CD4-positive, alpha-beta T cell treated with Interleukin-10 for 1 hour (primary cell): ENCODE measurements around the gene SFRP2.

Experiments
- DNase-seq: peaks from one replicate; pipeline ENCODE4 v3.0.0-alpha.2; 2020

The SFRP2 gene, protein sequence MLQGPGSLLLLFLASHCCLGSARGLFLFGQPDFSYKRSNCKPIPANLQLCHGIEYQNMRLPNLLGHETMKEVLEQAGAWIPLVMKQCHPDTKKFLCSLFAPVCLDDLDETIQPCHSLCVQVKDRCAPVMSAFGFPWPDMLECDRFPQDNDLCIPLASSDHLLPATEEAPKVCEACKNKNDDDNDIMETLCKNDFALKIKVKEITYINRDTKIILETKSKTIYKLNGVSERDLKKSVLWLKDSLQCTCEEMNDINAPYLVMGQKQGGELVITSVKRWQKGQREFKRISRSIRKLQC

DNA sequence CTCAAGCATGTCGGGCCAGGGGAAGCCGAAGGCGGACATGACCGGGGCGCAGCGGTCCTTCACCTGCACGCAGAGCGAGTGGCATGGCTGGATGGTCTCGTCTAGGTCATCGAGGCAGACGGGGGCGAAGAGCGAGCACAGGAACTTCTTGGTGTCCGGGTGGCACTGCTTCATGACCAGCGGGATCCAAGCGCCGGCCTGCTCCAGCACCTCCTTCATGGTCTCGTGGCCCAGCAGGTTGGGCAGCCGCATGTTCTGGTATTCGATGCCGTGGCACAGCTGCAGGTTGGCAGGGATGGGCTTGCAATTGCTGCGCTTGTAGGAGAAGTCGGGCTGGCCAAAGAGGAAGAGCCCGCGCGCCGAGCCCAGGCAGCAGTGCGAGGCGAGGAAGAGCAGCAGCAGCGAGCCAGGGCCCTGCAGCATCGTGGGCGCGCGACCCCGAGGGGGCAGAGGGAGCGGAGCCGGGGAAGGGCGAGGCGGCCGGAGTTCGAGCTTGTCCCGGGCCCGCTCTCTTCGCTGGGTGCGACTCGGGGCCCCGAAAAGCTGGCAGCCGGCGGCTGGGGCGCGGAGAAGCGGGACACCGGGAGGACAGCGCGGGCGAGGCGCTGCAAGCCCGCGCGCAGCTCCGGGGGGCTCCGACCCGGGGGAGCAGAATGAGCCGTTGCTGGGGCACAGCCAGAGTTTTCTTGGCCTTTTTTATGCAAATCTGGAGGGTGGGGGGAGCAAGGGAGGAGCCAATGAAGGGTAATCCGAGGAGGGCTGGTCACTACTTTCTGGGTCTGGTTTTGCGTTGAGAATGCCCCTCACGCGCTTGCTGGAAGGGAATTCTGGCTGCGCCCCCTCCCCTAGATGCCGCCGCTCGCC, at the start of gene SFRP2:
SFRP2 (minus strand) TSS at position 671 of the 864 bp plus-strand sequence; CDS start at position 423, 248 bp downstream.
- no peak for DNase-seq

DNA sequence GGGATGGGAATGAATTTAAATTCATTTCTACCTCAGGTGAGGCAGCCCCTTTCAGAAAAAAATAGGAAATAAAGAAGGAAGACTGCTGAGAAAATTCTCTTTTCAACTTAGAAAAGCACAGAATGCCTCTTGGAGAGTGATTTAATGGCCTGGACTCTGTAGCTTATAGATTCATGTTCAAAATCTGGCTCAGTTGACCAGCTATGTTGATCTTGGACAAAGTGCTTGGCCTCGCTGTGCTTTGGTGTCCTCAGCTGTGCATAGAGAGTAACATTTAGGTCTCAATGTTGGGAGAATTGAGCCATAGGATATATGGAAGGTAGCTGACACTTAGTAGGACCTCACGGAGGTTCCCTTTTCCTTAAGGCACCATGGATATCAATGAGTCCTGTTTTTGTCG, 49.7 kb upstream of the SFRP2 start:
- DNase-seq, result no peak

DNA sequence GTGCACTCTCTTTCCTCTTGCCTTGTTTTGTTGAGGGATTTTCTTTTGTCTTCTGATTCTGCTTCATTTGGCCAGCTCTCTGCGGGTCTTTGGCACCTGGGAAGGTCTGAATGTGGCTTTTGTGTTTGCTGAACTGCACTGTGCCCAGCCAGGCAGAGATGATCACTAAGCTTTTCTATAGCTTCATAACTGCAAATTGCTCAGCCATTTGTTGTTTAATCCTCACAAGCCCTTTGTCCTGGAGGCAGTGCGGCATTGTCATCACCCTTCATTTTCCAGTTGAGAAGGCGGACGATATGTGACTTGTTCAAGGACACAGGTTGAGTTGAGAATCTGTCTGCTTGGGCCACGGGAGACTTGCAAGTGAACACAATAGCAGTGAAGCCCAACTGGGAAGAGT, 46.0 kb upstream of the SFRP2 start:
- no peak for DNase-seq

DNA sequence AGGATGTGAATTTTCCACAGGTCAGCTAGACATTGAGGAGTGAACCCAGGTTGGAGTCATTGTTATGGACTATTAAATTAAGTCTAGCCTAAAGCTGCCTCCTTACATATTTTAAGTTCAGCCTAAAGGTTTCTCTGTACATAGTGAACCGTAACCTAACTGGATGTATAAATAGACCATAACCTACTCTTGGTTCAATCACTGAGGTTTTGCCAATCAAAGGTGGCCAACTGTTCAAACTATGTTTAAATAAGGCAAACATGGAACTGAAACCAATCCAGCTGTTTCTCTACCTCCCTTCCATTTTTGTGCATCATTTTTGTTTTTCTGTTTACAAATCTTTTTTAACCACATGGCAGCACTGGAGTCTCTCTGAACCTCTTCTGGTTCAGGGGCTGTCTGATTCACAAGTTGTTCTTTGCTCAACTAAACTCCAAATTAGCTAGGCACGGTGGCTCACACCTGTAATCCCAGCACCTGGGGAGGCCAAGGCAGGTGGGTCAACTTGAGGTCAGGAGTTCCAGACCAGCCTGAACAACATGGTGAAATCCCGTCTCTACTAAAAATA, 43.9 kb upstream of the SFRP2 start:
- DNase-seq, result no peak

DNA sequence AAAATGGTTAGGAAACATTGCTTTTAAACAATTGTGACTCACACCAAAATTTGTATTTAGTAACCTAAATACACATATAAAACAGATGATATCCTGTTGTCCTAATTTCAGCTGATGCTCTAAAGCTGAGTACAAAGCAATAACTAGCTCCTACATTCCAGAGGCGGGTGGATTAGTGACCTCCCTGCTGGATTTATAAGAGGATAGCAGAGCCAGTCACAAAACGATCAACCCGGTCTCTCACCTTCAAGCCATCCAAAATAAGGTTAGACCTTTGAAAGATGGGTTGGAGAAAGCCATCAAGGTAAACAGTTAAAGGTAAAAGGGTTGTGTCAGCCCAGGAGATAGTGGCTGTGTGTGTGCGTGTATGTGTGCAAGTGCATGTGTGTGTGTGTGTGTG, 43.2 kb upstream of the SFRP2 start:
- DNase-seq, result no peak

DNA sequence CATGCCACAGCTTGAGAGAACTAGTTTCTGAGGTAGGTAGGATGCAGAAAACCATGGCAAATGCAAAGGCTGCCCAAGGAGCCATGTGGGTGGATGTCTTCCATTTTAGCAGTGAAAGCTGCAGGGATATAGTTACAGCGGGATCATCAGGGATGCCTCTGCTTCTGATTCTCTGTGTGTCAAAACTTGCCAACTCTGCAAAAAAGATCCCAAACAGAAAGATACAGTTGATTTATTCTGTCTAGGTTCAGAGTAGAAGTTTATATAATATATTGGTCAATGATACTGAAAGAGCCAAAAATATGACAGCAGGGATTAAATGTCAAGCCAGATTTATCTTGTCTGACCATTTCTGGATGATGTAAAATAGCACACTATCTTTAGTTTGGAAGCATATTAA, 42.4 kb upstream of the SFRP2 start:
- DNase-seq, result no peak

DNA sequence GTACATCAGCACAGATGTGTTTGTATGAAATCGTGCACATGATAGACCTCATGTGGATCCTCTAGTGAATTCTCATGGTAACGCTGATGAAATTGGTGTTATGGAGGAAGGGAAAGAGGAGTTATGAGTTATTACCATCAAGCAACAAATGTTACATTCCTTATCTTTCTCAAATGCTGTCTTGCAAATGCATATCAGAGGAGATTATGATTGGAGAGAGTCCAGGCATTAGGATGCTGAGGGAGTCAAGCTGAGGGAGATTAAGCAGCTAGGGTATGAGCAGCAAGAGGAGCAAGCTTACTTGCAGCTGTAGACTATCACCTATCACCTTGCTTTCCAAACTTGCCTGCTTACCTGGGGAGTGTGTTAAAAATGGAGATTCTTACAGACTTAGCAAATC, 36.8 kb upstream of the SFRP2 start:
- DNase-seq, result no peak

DNA sequence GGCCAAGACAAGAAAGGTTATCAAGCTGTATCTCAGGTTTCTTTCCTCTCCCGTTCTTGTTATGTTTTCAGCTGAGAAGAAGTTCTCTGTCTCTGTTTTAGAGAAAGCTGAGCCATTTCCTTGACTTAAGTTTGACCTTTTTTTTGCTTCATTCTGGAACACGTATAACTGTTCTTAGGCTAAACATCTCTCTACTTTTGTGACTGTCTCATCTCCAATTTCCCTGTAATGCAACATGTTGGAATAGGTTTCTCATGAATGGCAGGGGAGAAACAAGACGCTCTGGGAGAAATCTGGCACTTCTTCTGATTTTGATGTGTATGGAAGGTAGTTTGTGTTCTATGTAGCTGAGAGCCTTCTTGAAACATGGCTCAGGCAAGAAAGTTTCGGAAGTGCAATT, 36.2 kb upstream of the SFRP2 start:
- no peak for DNase-seq

DNA sequence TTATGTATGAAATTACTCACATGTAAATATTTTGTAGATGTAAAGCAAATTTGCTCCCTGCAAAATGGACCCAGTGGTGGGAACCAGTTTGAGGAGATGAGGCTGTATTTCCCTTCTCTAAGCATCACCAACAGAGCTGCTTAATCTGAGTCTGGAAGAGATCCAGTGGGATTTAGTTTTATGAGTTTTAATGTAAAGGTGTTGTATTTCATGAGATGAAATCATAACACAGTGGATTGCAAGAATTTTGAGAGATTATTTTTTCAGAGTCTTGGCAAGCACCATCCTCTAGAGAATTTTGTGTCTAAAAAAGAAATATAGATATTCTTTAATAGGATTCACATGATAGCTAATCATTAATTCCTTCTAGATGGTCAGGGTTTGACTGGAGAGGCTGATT, 35.6 kb upstream of the SFRP2 start:
- DNase-seq, result no peak

DNA sequence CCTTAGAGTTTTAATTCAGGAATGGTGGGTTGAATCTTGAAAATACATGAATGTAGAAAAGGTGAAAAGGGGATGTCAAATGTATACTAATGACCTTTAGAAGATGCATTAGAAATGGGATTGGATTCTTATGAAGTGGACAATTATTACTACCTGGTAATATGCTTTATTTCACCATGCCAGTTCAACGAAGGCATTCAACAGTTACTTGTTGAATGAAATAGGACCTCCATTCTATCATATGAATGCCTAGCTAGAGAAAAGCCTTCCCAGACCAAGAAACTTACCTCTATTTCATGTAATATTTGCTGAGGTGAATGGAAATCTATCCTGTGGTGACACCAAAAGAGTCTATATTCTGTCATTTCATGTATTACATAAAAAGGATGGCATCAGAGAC, 34.6 kb upstream of the SFRP2 start:
- DNase-seq, result no peak

DNA sequence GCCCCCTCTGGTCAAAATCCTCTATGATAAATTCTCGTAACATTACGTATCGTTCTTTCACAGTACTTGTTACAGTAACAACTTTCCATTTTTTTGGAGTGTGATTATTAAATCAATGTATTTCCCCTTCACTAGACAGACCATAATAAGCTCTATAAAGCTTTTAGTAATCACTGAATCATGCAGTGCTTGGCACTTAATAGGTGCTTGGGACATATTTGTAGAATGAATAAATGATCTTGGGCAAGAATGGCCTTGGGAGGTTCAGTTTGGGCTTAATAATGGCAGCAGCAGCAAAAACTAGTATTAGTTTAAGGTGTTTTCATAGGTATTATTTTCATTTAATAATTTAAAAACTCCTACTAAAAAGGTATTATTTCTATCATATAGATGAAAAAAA, 33.4 kb upstream of the SFRP2 start:
- DNase-seq, result no peak

DNA sequence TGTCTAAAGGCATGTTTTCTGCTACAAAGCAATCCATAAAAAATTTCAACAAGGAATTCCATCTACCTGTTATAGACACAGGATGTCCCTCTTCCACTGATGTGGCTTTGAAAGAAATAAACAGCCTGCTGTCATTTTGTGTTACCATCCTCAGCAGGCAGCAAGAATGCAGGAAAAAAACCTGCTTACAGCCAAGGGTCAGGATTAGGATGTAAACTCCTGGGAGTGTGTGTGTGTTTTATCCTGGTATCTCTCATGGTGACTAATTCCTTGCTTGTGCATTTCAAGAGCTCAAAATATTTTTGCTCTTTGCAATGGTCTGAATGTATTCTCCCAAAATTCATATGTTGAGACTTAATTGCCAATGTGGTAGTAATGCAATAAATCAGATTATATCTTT, 28.6 kb upstream of the SFRP2 start:
- no peak for DNase-seq

DNA sequence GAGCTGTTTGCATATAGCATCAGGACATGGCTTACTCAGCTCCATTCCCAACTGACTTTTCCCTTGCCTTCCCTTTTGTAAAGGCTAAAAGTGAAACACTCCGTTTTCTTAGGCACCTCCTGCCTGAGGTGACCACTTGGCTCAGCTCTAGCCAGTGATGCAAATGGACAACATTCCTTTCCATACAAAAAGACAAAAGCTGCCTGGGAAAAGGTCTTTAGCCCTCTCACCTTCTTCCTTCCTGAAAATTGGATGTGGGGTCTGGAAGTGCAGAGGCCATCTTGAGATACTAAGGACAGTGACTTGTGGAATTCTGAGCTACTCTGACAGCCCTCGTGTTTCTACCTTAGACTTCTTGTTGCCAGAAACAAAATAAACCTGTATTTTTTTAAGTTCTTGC, 27.7 kb upstream of the SFRP2 start:
- no peak for DNase-seq

DNA sequence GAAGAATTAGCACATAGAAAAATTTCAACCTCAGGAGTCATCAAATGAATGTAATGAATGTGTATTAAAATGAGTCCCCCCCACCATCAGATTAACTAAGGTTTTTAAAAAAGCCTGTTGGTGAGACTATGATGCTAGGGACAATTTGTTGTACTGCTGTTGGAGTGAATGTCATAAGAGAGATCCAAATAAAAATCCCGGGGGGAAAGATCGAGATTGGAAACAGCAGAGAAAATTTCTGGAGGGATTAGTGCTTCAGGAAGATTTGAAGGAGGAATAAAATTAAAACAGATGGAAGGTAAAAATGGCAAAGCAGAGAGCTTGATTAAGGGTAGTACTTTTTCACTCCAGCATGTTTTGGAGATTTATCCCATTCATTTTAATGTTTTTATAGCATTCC, 25.9 kb upstream of the SFRP2 start:
- DNase-seq, result no peak

DNA sequence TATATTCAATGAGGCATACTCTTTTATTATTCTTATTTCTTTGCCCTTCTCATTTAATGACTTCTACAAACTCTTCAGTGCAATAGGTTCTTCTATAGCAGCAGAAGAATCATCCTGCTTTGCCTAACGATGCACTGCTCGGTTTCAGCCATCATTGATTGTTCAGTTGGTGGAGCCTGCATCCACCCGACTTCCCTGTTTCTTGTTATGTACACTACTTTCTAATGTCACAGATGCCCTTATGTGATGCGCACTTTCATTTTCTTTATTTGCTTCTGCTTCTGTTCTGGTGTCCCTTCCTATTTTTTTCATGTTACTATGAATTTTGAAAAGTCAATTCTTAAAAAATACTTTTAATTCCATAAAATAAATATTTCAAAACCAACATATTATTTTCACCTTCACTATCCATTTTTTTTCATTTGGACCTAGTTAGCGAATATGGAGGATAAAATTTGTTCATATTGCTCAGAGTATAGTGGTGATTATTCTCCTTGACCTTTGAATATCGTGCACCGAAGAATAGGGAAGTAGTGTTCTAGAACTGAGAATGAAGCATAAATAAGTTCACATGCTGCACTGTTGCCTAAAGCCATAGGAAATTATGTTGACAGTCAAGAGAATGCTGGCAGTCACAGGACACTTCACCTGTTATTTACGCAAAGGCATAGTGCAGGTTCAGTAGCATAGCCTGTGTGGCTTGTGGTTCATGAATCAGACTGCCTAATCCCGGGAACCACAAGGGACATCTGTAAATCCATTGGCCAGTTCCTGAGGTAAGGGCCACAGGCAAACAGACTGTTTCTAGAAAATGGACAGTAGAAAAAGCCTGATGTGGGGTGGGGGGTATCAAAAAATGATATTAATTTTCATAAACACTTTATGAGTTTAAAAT, 21.3 kb upstream of the SFRP2 start:
- DNase-seq, result no peak

DNA sequence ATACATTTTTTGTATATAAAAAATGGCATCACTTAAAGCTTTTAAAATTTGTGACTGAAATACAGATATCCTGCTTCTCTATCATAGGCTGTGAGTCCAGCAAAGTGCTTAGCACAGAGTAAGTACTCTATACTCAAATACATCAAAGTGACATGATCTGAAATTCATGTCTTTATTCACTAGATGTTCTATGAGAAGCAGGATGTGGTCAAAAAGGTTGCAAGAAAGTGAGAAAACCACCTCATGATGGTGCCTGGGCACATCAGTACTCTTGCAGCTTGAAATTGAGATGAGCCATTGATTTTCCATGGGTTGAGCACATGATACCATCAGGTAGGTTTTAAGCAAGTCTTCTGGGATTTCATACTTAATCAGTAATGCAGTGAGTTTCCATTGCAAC, 20.4 kb upstream of the SFRP2 start:
- DNase-seq, result peak; percentile 42

DNA sequence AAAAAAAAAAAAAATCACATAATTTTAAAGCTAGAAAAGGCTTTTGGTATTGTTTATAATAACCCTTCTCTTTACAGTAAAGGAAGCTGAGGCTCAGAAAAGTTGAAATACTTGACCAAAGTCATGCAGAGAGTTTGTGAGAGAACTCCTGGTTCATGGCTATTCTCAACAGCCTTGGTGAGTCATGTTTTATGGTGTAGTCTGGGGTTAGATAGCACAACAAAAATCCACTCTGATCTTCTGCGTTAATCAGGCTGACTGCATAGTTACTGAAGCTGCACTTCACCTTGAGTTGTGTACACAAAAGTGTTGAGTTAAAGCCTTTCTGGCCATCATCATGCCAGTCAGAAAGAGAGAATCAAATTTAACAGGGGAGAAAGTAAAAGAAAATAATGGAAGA, 19.3 kb upstream of the SFRP2 start:
- DNase-seq, result no peak

DNA sequence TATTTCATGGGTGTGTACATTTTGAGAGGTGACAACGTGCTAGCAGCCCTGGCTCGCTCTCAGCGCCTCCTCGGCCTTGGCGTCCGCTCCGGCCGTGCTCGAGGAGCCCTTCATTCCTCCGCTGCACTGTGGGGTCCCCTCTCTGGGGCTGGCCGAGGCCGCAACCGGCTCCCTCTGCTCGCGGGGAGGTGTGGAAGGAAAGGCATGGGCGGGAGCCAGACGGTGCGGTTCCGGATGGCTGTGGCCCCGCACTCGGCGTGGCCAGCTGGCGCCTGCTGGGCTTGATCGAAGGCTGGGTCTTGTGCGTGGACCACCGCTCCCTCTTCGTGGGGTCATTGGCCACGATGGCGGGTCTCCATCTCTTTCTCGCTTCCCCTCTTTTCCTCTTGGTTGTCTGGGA, 17.2 kb upstream of the SFRP2 start:
- no peak for DNase-seq

DNA sequence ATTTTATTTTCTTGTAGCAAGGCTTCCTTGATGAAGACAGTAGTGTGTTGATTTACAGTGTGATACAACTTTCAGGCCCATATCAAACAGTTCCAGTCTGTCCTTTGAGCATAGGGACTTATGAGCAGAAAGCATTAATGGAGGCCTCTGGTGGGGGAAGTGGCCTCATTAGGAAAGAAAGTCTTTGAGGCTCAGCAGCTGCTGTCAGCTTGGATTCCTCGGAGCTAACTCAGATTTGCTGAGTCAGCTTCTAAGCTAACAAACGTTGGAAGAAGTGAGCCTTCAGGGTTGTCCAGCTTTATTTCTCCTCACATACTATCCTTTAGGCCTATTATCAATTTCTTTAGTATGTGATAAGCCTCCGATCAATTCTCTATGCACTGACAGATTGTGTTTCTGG, 15.8 kb upstream of the SFRP2 start:
- no peak for DNase-seq

DNA sequence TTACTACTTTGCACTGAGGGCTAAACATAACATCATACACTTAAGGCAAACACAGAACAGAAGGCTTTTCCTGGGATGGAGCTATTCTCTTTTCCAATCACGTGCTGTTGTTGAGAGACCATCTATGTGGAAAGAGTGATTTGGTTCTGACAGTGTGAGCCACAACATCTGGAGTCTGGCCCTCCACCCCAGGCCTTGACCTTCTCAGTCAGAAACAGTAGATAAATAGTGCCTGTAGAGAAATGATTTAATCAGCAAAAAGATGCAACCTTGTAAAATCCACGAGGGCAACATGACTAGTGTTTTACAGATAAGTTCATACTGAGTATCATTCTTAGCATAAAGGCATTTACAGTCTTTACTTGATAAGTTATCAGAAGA, 10.8 kb upstream of the SFRP2 start:
- no peak for DNase-seq

DNA sequence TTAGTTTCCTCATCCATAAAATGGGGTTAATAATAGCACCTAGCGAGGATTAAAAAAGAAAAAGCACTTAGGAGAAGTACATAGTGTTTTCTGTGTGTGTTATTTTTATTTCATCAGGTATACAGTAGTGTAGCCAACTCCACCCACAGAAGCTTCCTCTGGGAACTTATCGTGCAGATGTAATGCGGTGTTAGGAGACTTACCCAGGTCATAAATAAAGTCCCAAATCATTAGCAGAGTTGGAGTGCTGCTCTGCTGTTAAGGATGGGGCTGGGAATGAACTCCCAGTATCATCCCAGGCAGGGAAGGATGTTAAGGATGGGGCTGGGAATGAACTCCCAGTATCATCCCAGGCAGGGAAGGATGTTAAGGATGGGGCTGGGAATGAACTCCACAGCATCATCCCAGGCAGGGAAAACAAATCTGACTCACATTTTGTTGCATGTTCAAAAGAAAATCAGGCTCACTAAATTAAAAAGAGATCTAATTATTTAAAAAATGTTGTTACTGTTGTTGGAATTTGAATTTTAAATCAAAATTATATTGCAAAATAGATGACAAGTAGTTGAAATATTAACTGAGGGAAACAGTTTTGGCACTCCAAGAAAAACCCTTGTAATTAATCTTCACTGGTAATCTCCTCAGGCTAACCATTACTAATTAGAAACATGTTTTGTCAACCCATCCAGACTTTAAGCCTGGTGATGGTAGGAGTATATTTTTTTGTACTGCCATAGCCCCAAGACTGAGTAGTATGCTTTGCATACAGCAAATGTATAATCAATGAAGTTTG, 10.2 kb upstream of the SFRP2 start:
- DNase-seq, result no peak

DNA sequence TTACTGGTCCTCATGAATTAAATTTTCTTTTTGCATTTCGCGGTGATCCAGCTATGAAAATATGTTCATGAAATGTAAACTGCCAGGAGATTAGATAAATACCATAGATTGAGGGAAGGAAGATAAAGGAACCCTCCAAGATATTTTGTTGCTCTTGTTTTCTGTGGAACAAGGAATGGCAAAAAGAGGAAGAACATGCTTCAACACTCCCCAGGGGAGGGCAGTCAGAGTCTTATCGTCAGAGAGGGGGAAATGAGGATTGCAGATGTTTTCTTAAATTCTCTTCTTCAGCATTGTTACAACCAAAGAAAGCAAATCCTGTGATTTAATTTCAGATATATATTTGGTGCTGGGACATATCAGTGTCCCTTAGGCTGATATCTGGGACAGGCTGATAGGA, 9.5 kb upstream of the SFRP2 start:
- no peak for DNase-seq
